ENCODE measurements around the gene DCAF7. TPM values are rescaled to one million over a fixed set of nuclear protein-coding genes. Genes with fewer than 3 reads are reported as not detected.

DCAF7 gene
- total RNA-seq, 1 experiment from 2014 or later: 144 TPM

DNA sequence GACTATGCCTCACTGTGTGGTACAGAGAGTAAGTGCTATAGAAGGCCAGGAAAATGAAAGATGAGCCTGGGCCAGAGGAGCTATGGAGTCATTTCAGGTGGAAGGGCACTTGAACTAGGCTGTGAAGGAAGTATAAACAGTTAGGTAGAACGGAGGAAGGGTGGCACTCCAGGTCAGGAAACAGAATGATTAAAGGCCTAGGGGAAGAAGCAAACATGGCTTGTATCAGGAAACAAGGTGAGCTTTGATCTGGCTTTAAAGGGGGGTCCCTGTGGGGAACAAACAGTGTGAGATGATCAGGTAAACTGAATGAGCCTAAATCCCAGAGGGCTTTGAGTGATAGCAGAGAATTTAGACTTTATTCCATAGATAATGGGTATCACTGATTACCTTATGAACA lies 88.8 kb downstream of the DCAF7 start:
- Histone ChIP-seq H3K9ac (ENCODE audit: low read length) (no peak overlapping the region), H3K4me1 (ENCODE audit: control insufficient read depth in 1 of 2, insufficient read depth in 2 of 2, low read length in 2 of 2) (no peaks in the 10 kb centered on the region), H3K4me2 (ENCODE audit: low read length) (no peak overlapping the region), H4K20me1 (ENCODE audit: insufficient read depth) (no peaks in the 10 kb centered on the region), H2AFZ (ENCODE audit: low read depth, low read length, poor library complexity, severe bottlenecking) (no peak overlapping the region), H3K27ac (ENCODE audit: low read depth, low read length) (no peak overlapping the region), H3K4me3 (replicated peaks in 1 of 2; ENCODE audit: low read depth in 1 of 2, low read length in 2 of 2) (no peak overlapping the region), H3K9me2 (ENCODE audit: insufficient read depth) (no peaks in the 10 kb centered on the region), H3K79me2 (ENCODE audit: insufficient read depth, low read length) (no peaks in the 10 kb centered on the region), H3K9me3 (ENCODE audit: control insufficient read depth in 1 of 2, insufficient read depth in 1 of 2, low read depth in 1 of 2, low read length in 2 of 2) (no peaks in the 10 kb centered on the region), H3K27me3 (ENCODE audit: insufficient read depth, low read length) (no peaks in the 10 kb centered on the region), H3K36me3 (ENCODE audit: control insufficient read depth in 1 of 2, insufficient read depth in 2 of 2, low read length in 2 of 2) (no peaks in the 10 kb centered on the region)
- TF ChIP-seq, protein P1, sequence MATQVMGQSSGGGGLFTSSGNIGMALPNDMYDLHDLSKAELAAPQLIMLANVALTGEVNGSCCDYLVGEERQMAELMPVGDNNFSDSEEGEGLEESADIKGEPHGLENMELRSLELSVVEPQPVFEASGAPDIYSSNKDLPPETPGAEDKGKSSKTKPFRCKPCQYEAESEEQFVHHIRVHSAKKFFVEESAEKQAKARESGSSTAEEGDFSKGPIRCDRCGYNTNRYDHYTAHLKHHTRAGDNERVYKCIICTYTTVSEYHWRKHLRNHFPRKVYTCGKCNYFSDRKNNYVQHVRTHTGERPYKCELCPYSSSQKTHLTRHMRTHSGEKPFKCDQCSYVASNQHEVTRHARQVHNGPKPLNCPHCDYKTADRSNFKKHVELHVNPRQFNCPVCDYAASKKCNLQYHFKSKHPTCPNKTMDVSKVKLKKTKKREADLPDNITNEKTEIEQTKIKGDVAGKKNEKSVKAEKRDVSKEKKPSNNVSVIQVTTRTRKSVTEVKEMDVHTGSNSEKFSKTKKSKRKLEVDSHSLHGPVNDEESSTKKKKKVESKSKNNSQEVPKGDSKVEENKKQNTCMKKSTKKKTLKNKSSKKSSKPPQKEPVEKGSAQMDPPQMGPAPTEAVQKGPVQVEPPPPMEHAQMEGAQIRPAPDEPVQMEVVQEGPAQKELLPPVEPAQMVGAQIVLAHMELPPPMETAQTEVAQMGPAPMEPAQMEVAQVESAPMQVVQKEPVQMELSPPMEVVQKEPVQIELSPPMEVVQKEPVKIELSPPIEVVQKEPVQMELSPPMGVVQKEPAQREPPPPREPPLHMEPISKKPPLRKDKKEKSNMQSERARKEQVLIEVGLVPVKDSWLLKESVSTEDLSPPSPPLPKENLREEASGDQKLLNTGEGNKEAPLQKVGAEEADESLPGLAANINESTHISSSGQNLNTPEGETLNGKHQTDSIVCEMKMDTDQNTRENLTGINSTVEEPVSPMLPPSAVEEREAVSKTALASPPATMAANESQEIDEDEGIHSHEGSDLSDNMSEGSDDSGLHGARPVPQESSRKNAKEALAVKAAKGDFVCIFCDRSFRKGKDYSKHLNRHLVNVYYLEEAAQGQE (IDR thresholded peaks at IDR 0.05; ENCODE audit: low read depth): no peak
- TF ChIP-seq JUND (IDR thresholded peaks at IDR 0.05) (no peak), ZNF274 (IDR thresholded peaks at IDR 0.05; ENCODE audit: low read depth, low read length) (no peak), EZH2phosphoT487 (IDR thresholded peaks at IDR 0.05; ENCODE audit: borderline replicate concordance) (no peak), FOSL1 (IDR thresholded peaks at IDR 0.05; ENCODE audit: low read depth) (no peak), EZH2 (IDR thresholded peaks at IDR 0.05) (no peak), EGR1 (IDR thresholded peaks at IDR 0.05; ENCODE audit: low read depth) (no peak), RAD21 (IDR thresholded peaks at IDR 0.05; ENCODE audit: low read depth) (no peak), POLR2A (IDR thresholded peaks at IDR 0.05; ENCODE audit: borderline replicate concordance, extremely low read depth, insufficient read depth, insufficient read length) (no peak), CBX3 (IDR thresholded peaks at IDR 0.05; ENCODE audit: low read depth) (no peak), POLR2AphosphoS5 (IDR thresholded peaks at IDR 0.05; ENCODE audit: low read depth, low read length) (no peak), SRF (IDR thresholded peaks at IDR 0.05; ENCODE audit: low read depth) (no peak)
- TF ChIP-seq, protein P2, sequence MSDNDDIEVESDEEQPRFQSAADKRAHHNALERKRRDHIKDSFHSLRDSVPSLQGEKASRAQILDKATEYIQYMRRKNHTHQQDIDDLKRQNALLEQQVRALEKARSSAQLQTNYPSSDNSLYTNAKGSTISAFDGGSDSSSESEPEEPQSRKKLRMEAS (IDR thresholded peaks at IDR 0.05): no peak
- TF ChIP-seq, protein P3, sequence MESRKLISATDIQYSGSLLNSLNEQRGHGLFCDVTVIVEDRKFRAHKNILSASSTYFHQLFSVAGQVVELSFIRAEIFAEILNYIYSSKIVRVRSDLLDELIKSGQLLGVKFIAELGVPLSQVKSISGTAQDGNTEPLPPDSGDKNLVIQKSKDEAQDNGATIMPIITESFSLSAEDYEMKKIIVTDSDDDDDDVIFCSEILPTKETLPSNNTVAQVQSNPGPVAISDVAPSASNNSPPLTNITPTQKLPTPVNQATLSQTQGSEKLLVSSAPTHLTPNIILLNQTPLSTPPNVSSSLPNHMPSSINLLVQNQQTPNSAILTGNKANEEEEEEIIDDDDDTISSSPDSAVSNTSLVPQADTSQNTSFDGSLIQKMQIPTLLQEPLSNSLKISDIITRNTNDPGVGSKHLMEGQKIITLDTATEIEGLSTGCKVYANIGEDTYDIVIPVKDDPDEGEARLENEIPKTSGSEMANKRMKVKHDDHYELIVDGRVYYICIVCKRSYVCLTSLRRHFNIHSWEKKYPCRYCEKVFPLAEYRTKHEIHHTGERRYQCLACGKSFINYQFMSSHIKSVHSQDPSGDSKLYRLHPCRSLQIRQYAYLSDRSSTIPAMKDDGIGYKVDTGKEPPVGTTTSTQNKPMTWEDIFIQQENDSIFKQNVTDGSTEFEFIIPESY (IDR thresholded peaks at IDR 0.05; ENCODE audit: extremely low read depth, insufficient replicate concordance, low read length): no peak
- TF ChIP-seq, protein P4, sequence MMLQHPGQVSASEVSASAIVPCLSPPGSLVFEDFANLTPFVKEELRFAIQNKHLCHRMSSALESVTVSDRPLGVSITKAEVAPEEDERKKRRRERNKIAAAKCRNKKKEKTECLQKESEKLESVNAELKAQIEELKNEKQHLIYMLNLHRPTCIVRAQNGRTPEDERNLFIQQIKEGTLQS (IDR thresholded peaks at IDR 0.05): no peak
- POLR2A ChIA-PET: no interaction called here
- no TSS peak for BruUV-seq (replicated peaks)
- DNase-seq (ENCODE audit: low read depth, low spot score) (no peak), ATAC-seq (no peak)
- intact Hi-C loops (cut with micrococcal nuclease): no loop called here
- CTCF ChIA-PET: no interaction called here
- RAD21 ChIA-PET (ENCODE audit: low non-redundant PET in 1 of 2, low total read pairs in 2 of 2, uncharacterized antibody in 2 of 2, unreplicated experiment in 2 of 2): no interaction called here
